Hepatocyte (in vitro differentiated cells): ENCODE results near the gene SHISA7.

Experiments
- EZH2 ChIP-seq: fragments of 200-600 bp; sonication (generic); IDR thresholded peaks from 2 replicates; pipeline ENCODE4 v1.6.1; 2016; ENCODE audit warnings: antibody characterized with exemption, mild to moderate bottlenecking, borderline replicate concordance
- EZH2phosphoT487 ChIP-seq: fragments of 200-600 bp; sonication (generic); IDR thresholded peaks from one replicate; pipeline ENCODE4 v1.6.1; 2018; ENCODE audit warnings: antibody characterized with exemption, mild to moderate bottlenecking, low read depth, moderate library complexity; ENCODE audit not compliant: unreplicated experiment, severe bottlenecking
- TF ChIP-seq, protein P1 (sequence below): fragments of 200-600 bp; sonication (generic); IDR thresholded peaks from 2 replicates; pipeline ENCODE4 v1.5.1; 2016; ENCODE audit warnings: antibody characterized with exemption, mild to moderate bottlenecking; ENCODE audit not compliant: poor library complexity

DNA sequence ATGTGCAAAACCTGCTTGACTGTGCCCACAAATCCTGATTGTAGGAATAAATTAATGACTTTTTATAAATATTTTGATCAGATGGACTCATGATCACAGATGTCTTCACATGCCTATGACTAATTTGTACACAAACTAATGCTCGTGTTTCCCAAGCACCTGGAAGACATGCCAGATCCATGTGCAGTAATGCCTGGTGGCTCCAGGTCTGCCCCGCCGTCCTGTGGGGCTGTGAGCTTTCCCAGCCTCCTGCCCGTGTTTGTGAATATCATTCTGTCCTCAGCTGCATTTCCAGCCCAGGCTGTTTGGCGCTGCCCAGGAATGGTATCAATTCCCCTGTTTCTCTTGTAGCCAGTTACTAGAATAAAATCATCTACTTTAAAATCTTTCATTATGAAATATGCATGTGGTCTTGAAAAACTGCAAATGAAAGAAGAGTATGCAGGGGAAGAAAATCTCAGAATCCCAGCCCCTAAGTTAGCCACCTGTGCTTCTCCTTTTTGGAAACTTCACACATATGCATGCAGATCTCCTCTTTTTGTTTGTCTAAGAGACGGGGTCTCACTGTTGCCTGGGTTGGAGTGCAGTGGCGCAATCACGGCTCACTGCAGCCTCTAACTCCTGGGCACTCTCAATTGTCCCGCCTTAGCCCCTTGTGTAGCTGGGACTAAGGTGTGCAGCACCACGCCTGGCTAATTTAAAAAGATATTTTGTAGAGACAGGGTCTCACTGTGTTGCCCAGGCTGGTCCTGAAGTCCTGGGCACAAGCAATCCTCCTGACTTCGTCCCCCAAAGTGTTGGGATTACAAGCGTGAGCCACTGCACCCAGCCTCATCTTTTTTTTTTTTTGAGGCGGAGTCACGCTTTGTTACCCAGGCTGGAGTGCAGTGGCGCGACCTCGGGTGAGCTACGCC lies 51.1 kb downstream of the SHISA7 start:
- TF ChIP-seq, protein P1, sequence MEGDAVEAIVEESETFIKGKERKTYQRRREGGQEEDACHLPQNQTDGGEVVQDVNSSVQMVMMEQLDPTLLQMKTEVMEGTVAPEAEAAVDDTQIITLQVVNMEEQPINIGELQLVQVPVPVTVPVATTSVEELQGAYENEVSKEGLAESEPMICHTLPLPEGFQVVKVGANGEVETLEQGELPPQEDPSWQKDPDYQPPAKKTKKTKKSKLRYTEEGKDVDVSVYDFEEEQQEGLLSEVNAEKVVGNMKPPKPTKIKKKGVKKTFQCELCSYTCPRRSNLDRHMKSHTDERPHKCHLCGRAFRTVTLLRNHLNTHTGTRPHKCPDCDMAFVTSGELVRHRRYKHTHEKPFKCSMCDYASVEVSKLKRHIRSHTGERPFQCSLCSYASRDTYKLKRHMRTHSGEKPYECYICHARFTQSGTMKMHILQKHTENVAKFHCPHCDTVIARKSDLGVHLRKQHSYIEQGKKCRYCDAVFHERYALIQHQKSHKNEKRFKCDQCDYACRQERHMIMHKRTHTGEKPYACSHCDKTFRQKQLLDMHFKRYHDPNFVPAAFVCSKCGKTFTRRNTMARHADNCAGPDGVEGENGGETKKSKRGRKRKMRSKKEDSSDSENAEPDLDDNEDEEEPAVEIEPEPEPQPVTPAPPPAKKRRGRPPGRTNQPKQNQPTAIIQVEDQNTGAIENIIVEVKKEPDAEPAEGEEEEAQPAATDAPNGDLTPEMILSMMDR: no peak
- TF ChIP-seq EZH2phosphoT487: no peak
- no peak for TF ChIP-seq EZH2
